Measurements from ENCODE around the gene TIGAR. TPM values are rescaled to one million over a fixed set of nuclear protein-coding genes. Genes with fewer than 3 reads are reported as not detected.

The TIGAR gene
- total and polyA plus RNA-seq, 2 donors (not counting 1 experiment from before 2014, with no cell fraction given), result 2.3 to 6.6 TPM

- peaks cover 43% of the 10 kb centered on the region for H3K4me1 Mint-ChIP-seq
- CTCF ChIA-PET, result interaction anchor here (0.7 to 12.6 kb wide), 12 partner anchors 10 to 385 kb away, joined by 3 to 396 read pairs (median 4); no protein-coding TSS in a partner anchor
- POLR2A ChIA-PET, result interaction anchor here (0.6 to 3.9 kb wide), 13 partner anchors 48 to 399 kb away, joined by 3 to 28 read pairs (median 4); partner anchors contain the start of gene PARP11
- ATAC-seq (ENCODE audit: low read depth), result peak; percentile 56
- Histone ChIP-seq H3K4me1 (ENCODE audit: control insufficient read depth in 2 of 2, insufficient read depth in 2 of 2, low read length in 2 of 2) (peaks cover 25 to 54% of the 10 kb centered on the region in 2 donors), H3K27me3 (replicated peaks in 1 of 4; ENCODE audit: control extremely low read depth in 1 of 4, control insufficient read depth in 3 of 4, insufficient read depth in 4 of 4, low read length in 3 of 4) (no peaks in the 10 kb centered on the region), H3K36me3 (replicated peaks in 1 of 2; ENCODE audit: control extremely low read depth in 1 of 2, control insufficient read depth in 1 of 2, extremely low read depth in 1 of 2, insufficient read depth in 2 of 2, low read length in 1 of 2) (peaks cover 0 to 3% of the 10 kb centered on the region in 2 experiments), H3K27ac (ENCODE audit: low read length in 2 of 2) (peak overlapping the region; percentile 97 to 99), H3K9ac (ENCODE audit: low read length) (peak overlapping the region; percentile 91), H3K79me2 (ENCODE audit: control insufficient read depth, insufficient read depth, low read length) (peaks cover 19% of the 10 kb centered on the region), H4K20me1 (ENCODE audit: control insufficient read depth, insufficient read depth, low read length, poor library complexity, severe bottlenecking) (no peaks in the 10 kb centered on the region), H3K4me2 (replicated peaks; ENCODE audit: low read depth, low read length, poor library complexity, severe bottlenecking) (peak overlapping the region; percentile 79), H3K4me3 (ENCODE audit: control extremely low read depth in 1 of 5, extremely low read depth in 1 of 5, insufficient read depth in 1 of 5, low read depth in 2 of 5, low read length in 4 of 5) (peak overlapping the region; percentile 77 to 90 (median 87)), H2AFZ (ENCODE audit: insufficient read depth, low read depth, low read length, poor library complexity, severe bottlenecking) (peak overlapping the region; percentile 74), H3K9me3 (ENCODE audit: control extremely low read depth in 1 of 3, control insufficient read depth in 2 of 3, insufficient read depth in 1 of 3, low read length in 2 of 3) (no peaks in the 10 kb centered on the region)
- intact Hi-C loops (cut with micrococcal nuclease), result loop anchor here (1.0 to 10.0 kb wide), 4 partner anchors 48 to 967 kb away; no protein-coding TSS in a partner anchor
- no peaks in the 10 kb centered on the region for H3K9me3 Mint-ChIP-seq (ENCODE audit: insufficient read depth)
- TF ChIP-seq EZH2 (IDR thresholded peaks at IDR 0.05; ENCODE audit: borderline replicate concordance, insufficient read depth, low read depth, low read length, poor library complexity, severe bottlenecking), result no peak
- TF ChIP-seq CTCF (IDR thresholded peaks at IDR 0.05), result no peak
- peak; percentile 90 for DNase-seq
- H3K4me3 Mint-ChIP-seq, result peak overlapping the region; percentile 99
- peak overlapping the region; percentile 97 for H3K27ac Mint-ChIP-seq
- no peaks in the 10 kb centered on the region for H3K27me3 Mint-ChIP-seq
- WGBS (ENCODE audit: insufficient coverage), result 0% methylated on average over 23 of the region's 43 CpGs
Measured at GRCh38 chr12:4271717-4272423, 49.1 kb upstream of the TIGAR start.
